PFSK-1 (cell line): ENCODE results near the gene EOGT.

Experiments
- FOXP2 ChIP-seq: optimal IDR thresholded peaks from 2 replicates; pipeline ENCODE3; 2011; ENCODE audit warnings: borderline replicate concordance, control low read depth, inconsistent platforms; ENCODE audit not compliant: insufficient read depth; ENCODE audit errors: extremely low read length, extremely low read depth
- POLR2AphosphoS5 ChIP-seq: IDR thresholded peaks from 2 replicates; pipeline ENCODE4 v1.6.1; 2012; ENCODE audit warnings: low read depth, mild to moderate bottlenecking, control low read depth, low read length, moderate library complexity
- SIN3A ChIP-seq: IDR thresholded peaks from 2 replicates; pipeline ENCODE4 v1.6.1; 2012; ENCODE audit warnings: mild to moderate bottlenecking, low read length, moderate library complexity, borderline replicate concordance; ENCODE audit not compliant: insufficient read depth
- TAF1 ChIP-seq: IDR thresholded peaks from 2 replicates; pipeline ENCODE4 v1.6.1; 2012; ENCODE audit warnings: low read length, control low read depth, borderline replicate concordance; ENCODE audit not compliant: insufficient read depth
- TF ChIP-seq, protein P1 (sequence below), 2 experiments: IDR thresholded peaks; 2 replicates each; pipeline versions ENCODE4 v1.6.1 to v1.8.0; 2011 to 2012; ENCODE audit warnings: low read depth in 2 of 2, low read length in 2 of 2, control low read depth in 1 of 2, inconsistent platforms in 1 of 2, mild to moderate bottlenecking in 1 of 2, moderate library complexity in 1 of 2; ENCODE audit not compliant: insufficient read depth in 1 of 2

The EOGT gene

DNA sequence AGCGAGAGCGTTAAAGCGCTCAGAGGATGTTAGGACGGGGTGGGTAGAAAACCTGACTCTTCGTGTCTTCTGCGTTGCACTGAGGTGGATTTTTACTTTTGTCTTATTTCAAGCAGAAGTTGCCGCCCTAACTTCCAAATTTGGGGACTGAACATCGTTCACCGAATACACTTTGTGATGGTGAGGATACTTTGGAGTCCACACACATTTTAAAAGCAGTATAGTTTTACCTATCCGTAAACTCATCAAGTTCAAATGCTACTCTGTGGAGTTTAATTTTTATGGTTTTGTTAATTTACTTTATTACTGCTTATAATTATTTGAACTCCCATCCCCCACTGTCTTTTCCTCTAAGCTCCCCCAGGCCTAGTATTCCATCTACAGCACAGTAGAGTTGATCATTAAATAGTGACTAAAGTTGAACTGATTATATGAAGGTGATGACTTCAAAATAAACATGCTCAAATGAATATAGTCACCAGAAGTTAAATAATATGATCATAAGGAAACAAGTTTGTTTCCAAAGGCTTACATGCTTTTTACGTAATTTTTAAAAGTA, 617 bp upstream of the EOGT start:
- TF ChIP-seq POLR2AphosphoS5, result no peak
- TF ChIP-seq, protein P1, sequence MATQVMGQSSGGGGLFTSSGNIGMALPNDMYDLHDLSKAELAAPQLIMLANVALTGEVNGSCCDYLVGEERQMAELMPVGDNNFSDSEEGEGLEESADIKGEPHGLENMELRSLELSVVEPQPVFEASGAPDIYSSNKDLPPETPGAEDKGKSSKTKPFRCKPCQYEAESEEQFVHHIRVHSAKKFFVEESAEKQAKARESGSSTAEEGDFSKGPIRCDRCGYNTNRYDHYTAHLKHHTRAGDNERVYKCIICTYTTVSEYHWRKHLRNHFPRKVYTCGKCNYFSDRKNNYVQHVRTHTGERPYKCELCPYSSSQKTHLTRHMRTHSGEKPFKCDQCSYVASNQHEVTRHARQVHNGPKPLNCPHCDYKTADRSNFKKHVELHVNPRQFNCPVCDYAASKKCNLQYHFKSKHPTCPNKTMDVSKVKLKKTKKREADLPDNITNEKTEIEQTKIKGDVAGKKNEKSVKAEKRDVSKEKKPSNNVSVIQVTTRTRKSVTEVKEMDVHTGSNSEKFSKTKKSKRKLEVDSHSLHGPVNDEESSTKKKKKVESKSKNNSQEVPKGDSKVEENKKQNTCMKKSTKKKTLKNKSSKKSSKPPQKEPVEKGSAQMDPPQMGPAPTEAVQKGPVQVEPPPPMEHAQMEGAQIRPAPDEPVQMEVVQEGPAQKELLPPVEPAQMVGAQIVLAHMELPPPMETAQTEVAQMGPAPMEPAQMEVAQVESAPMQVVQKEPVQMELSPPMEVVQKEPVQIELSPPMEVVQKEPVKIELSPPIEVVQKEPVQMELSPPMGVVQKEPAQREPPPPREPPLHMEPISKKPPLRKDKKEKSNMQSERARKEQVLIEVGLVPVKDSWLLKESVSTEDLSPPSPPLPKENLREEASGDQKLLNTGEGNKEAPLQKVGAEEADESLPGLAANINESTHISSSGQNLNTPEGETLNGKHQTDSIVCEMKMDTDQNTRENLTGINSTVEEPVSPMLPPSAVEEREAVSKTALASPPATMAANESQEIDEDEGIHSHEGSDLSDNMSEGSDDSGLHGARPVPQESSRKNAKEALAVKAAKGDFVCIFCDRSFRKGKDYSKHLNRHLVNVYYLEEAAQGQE (IDR thresholded peaks at IDR 0.05; ENCODE audit: insufficient read depth in 1 of 2, low read depth in 2 of 2, low read length in 2 of 2), result no peak
- TF ChIP-seq FOXP2, result no peak
- no peak for TF ChIP-seq TAF1
- no peak for TF ChIP-seq SIN3A

DNA sequence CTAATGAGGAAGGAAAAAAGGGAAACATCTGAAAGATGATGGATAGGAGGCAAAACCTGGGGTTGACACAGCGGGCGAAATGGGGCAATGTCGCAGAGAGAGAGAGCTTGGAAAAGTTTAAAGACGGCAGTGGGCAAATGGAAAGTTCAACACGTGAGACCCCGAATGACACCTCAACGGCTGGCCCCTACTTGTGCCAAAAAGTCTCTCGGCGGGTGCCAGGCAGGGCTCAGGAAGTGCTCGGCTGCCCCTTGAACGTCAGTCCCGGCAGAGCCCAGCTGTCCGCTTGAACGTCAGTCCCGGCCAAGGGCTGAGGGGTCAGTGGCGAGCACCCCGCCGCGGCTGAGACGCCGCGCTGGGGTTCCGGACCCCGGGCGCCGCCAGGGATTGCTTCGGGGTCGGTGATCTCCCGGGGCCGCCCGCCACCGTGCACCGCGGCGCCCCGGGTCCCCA, 658 bp downstream of the EOGT start:
- TF ChIP-seq FOXP2 (no peak), SIN3A (no peak), TAF1 (no peak), POLR2AphosphoS5 (no peak)
- TF ChIP-seq, protein P1 (IDR thresholded peaks at IDR 0.05; ENCODE audit: insufficient read depth in 1 of 2, low read depth in 2 of 2, low read length in 2 of 2), result no peak

DNA sequence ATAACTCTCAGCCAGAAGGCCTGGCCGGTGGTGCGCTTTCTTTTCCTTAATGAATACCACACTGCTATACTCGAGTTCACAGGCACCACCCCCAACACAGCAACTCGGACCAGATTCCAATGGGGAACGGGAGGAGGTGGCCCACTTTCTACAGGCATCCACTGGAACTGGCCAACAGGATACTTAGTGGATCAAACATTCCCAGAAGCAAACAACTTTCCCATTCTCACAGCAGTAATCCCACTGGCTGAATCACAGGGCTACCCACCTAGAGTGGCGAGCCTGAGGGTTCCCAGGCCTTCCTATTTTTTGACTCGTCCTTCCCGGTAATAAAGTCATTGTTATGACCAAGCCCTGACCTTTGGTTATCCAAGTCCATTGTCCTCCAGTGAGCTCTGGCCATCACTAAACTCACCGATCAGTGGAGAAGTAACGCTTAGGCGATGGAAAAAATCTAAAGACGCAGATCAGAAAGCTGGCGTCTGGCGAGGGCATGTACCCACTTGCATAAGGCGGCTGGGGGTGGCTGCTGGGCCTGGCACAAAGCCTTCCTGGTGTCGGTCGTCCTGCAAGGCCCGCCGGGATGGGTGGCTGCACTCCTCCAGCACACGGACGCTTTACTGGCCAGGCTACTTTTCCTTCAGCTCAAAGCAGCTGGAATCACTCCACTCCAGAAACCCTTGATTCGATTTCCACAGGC, 1.2 kb downstream of the EOGT start:
- TF ChIP-seq, protein P1 (IDR thresholded peaks at IDR 0.05; ENCODE audit: insufficient read depth in 1 of 2, low read depth in 2 of 2, low read length in 2 of 2), result no peak
- TF ChIP-seq SIN3A (no peak), POLR2AphosphoS5 (no peak), TAF1 (no peak), FOXP2 (no peak)

DNA sequence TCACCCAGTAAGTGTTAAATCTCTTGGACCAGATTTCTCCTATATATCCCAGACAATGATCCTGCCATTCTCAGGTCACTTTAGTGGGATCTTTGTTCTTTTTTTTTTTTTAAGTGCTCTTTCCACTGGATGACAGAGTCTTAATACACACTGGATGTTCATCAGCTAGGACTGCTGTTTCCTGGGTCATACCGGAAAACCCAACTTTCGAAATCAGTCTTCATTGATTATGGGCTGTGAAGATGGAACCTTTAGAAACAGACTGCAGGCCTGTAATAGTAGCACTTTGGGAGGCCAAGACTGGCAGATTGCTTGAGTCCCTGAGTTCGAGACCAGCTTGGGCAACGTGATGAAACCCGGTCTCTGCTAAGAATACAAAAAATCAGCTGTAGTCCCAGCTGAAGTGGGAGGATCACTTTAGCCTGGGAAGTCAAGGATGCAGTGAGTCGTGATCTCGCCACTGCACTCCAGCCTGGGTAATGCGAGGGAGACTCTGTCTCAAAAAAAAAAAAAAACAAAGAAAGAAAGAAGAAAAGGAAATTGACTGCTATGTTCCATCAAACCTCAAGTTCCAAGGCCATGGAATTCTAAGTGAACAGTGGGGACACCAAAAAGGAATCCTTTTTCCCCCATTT, 2.3 kb downstream of the EOGT start:
- TF ChIP-seq TAF1 (no peak), SIN3A (no peak), FOXP2 (no peak), POLR2AphosphoS5 (no peak)
- TF ChIP-seq, protein P1 (IDR thresholded peaks at IDR 0.05; ENCODE audit: insufficient read depth in 1 of 2, low read depth in 2 of 2, low read length in 2 of 2), result no peak
